Peyer's patch (tissue), 4 donors: ENCODE data around the gene MRPS9. TPM values are rescaled to one million over a fixed set of nuclear protein-coding genes. Genes with fewer than 3 reads are reported as not detected.

ENCODE experiments used
- DNase-seq, 3 donors: peaks; one replicate each; pipeline ENCODE4 v3.0.0-alpha.2; 2017 to 2019
- H3K27ac ChIP-seq, 4 donors: fragments of 200-600 bp; sonication (generic); one replicate each; pipeline ENCODE4 v1.5.1; 2016 to 2019
- H3K27me3 ChIP-seq, 2 donors: fragments of 200-600 bp; sonication (generic); one replicate each; pipeline ENCODE4 v1.5.1; 2019
- H3K36me3 ChIP-seq, 3 donors: fragments of 200-600 bp; sonication (generic); one replicate each; pipeline ENCODE4 v1.5.1; 2016 to 2019
- H3K4me1 ChIP-seq, 4 donors: fragments of 200-600 bp; sonication (generic); one replicate each; pipeline ENCODE4 v1.5.1; 2016 to 2019
- H3K4me3 ChIP-seq, 4 donors: fragments of 200-600 bp; sonication (generic); 1 replicate in 3 of 4; 2 replicates in 1 of 4; pipeline ENCODE4 v1.5.1; 2016 to 2019; ENCODE audit warnings: mild to moderate bottlenecking in 1 of 4
- H3K9me3 ChIP-seq, 4 donors: fragments of 200-600 bp; sonication (generic); one replicate each; pipeline ENCODE4 v1.5.1; 2016 to 2019; ENCODE audit warnings: mild to moderate bottlenecking in 1 of 4
- POLR2A ChIP-seq, 2 donors: fragments of 450-650 bp; IDR thresholded peaks; one replicate each; pipeline ENCODE4 v1.5.1; 2017; ENCODE audit warnings: antibody characterized with exemption in 2 of 2, mild to moderate bottlenecking in 2 of 2, moderate library complexity in 2 of 2
- total RNA-seq, 4 donors: library from RNA; depleted of rRNA; stranded (reverse); fragments of >200 nt; gene quantifications; one replicate each; pipeline ENCODE4 v1.1.0, GENCODE V29; 2016
- TF ChIP-seq, protein P1 (sequence below), 6 experiments: fragments of 450-650 bp in 4 of 6; fragments of 200-600 bp in 2 of 6; sonication (generic) in 1 of 6; IDR thresholded peaks; one replicate each; pipeline ENCODE4 v1.5.1; 2017 to 2019; ENCODE audit warnings: antibody characterized with exemption in 6 of 6, mild to moderate bottlenecking in 3 of 6, moderate library complexity in 1 of 6

The MRPS9 gene
- total RNA-seq, 4 donors from 2014 or later: 9.7 to 34.7 (median 17.5) TPM

DNA sequence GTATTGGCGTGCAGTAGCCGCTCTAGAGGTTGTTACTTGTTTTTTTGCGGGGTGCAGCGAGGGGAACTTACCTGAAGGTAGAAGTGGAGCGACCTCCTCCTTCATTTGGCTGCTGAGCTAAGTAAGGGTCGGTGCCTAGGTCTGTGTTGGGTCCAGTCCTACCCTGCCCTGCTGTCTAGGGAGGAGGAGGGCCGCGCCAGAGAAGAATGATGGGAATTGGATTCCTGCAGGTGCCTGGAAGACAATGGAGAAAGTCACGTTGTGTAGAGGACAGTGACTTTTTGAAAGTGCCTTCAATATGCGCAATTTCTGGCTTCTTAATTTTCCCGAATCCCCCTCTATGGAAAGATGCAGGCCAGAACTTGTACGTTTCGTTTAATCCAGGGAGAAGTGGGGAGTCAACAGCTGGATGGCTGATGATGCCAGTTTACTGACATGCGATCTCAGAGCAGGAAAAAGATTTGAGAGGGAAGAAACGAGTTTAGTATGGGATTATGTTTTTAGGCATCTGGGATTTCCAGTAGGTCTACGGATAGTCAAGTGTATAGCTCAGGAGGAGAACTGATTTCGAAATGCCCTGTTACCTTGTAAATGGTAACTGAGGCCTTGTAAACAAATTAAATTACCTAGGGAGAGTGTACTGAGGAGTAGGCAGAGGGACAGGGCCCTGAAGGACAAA, 653 bp downstream of the MRPS9 start:
- no peaks in the 10 kb centered on the region for H3K36me3 ChIP-seq
- H3K9me3 ChIP-seq: no peaks in the 10 kb centered on the region
- no peak for DNase-seq
- no peaks in the 10 kb centered on the region for H3K27me3 ChIP-seq
- H3K27ac ChIP-seq: peak overlapping the region; percentile 63 to 79 (median 76)
- H3K4me1 ChIP-seq: peaks cover 0 to 6% (median 0%) of the 10 kb centered on the region in 4 donors
- TF ChIP-seq, protein P1, sequence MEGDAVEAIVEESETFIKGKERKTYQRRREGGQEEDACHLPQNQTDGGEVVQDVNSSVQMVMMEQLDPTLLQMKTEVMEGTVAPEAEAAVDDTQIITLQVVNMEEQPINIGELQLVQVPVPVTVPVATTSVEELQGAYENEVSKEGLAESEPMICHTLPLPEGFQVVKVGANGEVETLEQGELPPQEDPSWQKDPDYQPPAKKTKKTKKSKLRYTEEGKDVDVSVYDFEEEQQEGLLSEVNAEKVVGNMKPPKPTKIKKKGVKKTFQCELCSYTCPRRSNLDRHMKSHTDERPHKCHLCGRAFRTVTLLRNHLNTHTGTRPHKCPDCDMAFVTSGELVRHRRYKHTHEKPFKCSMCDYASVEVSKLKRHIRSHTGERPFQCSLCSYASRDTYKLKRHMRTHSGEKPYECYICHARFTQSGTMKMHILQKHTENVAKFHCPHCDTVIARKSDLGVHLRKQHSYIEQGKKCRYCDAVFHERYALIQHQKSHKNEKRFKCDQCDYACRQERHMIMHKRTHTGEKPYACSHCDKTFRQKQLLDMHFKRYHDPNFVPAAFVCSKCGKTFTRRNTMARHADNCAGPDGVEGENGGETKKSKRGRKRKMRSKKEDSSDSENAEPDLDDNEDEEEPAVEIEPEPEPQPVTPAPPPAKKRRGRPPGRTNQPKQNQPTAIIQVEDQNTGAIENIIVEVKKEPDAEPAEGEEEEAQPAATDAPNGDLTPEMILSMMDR (IDR thresholded peaks at IDR 0.05): no peak
- no peak for TF ChIP-seq POLR2A (IDR thresholded peaks at IDR 0.05)
- peak overlapping the region; percentile 72 to 98 (median 76) for H3K4me3 ChIP-seq

DNA sequence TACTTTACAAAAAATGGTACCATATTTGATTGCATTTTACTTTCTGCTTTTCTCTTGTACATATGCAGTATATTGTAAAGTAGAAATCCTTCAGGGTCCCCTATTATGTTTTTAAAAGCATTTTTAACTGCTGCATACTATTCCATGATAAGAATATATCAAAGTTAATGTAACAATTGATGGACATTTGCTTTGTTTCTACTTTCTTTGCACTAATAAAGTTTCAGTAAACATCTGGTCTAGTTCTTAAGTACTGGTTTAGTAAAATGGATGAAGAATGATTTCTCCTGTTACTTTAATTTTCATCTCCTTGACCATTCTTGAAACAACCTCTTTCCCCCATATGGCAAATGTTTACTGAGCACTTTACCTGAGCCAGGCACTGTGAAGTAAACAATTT, 1.7 kb downstream of the MRPS9 start:
- Histone ChIP-seq H3K27ac (no peak overlapping the region), H3K4me3 (no peak overlapping the region), H3K36me3 (no peaks in the 10 kb centered on the region), H3K9me3 (no peaks in the 10 kb centered on the region), H3K27me3 (no peaks in the 10 kb centered on the region), H3K4me1 (peaks cover 0 to 6% (median 0%) of the 10 kb centered on the region in 4 donors)
- no peak for TF ChIP-seq POLR2A (IDR thresholded peaks at IDR 0.05)
- TF ChIP-seq, protein P1 (IDR thresholded peaks at IDR 0.05): no peak
- DNase-seq: no peak

DNA sequence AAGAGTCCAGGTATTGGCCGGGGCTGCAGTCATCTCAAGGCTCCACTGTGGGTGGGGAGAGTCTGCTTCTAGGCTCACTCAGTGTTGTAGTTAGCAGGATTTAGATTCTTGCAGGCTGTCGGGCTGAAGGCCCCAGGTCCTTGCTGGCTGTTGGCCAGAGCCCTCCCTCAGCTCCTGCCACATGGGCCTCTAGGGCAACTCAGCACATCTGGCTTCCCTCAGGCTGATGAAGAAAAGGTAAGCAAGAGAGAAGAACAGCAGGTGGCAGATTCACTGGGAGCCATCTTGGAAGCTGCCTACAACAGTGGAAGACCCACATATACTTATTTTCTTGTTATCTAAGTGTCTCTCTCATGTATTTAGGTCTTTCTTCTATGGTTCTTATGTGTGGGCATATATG, 4.3 kb downstream of the MRPS9 start:
- Histone ChIP-seq H3K27ac (no peak overlapping the region), H3K27me3 (no peaks in the 10 kb centered on the region), H3K9me3 (no peaks in the 10 kb centered on the region), H3K36me3 (no peaks in the 10 kb centered on the region), H3K4me1 (peaks cover 0 to 6% (median 0%) of the 10 kb centered on the region in 4 donors), H3K4me3 (no peak overlapping the region)
- TF ChIP-seq POLR2A (IDR thresholded peaks at IDR 0.05): no peak
- TF ChIP-seq, protein P1 (IDR thresholded peaks at IDR 0.05): no peak
- DNase-seq: no peak

DNA sequence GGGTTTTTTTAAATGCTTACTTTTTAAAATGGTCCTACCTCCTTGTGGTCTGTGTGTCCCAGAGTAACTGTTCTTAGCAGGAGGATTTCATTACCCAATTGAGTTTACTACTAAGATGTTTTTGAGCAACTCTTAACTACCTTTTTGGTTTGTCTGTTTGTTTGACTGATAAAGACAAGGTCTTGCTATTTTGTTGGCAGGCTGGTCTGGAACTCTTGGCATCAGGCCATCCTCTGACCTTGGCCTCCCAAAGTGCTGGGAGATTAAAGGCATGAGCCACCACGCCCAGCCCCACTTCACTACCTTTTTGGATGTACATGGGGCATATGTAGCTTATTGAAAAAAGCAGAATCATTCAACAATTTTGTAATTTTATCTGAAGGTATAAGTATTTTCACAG, 14.9 kb downstream of the MRPS9 start:
- H3K4me3 ChIP-seq: no peak overlapping the region
- TF ChIP-seq POLR2A (IDR thresholded peaks at IDR 0.05): no peak
- TF ChIP-seq, protein P1 (IDR thresholded peaks at IDR 0.05): no peak
- no peak overlapping the region for H3K27ac ChIP-seq
- no peaks in the 10 kb centered on the region for H3K9me3 ChIP-seq
- no peaks in the 10 kb centered on the region for H3K27me3 ChIP-seq
- peaks cover 0 to 13% (median 0%) of the 10 kb centered on the region in 3 donors for H3K36me3 ChIP-seq
- H3K4me1 ChIP-seq: no peaks in the 10 kb centered on the region
- DNase-seq: peak in 1 of 3 donors; percentile 53

DNA sequence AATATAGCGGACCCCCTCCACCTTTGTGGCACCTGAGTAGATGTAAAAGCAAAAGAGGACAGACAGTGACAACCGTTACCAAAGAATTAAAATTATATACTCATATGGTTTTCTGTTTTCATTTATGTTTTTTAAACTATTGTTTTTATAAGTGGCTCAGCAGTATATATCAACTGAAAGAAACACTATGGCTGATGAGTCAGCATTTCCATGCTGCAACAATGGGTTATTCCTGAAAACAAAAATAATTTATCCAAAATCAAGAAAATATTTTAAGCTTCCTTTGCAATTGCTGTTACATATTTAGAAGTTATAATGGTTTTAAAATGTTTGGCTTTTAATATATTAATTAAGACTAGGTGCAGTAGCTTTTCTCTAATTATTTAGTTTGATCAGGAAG, 17.7 kb downstream of the MRPS9 start:
- Histone ChIP-seq H3K4me3 (no peak overlapping the region), H3K9me3 (no peaks in the 10 kb centered on the region)
- no peak for DNase-seq

More for the DNA sequence above, 17.7 kb downstream of the MRPS9 start:
- TF ChIP-seq POLR2A (IDR thresholded peaks at IDR 0.05): no peak
- TF ChIP-seq, protein P1 (IDR thresholded peaks at IDR 0.05): no peak
- H3K4me1 ChIP-seq: no peaks in the 10 kb centered on the region
- no peak overlapping the region for H3K27ac ChIP-seq
- H3K36me3 ChIP-seq: peaks cover 0 to 7% (median 0%) of the 10 kb centered on the region in 3 donors
- H3K27me3 ChIP-seq: no peaks in the 10 kb centered on the region
